Measurements from ENCODE around the gene GJC2. TPM values are rescaled to one million over a fixed set of nuclear protein-coding genes. Genes with fewer than 3 reads are reported as not detected.

Gene GJC2
- total RNA-seq, 1 donor from 2014 or later: 1.3 TPM

DNA sequence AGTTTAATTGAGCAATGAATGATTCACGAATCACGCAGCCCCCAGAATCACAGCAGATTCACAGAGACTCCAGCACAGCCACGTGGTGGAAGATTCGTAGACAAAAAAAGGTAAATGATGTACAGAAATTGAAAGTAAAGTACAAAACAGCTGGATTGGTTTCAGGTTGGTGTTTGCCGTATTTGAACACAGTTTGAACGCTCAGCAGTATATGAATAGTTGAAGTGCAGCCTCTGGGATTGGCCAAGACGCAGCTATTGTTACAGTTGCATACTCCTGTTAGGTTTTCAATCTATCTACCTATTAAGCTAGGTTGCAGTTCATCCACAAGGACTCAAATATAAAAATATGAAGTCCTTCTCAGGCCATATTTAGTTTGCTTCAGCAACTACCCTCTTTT is 37.6 kb upstream of the GJC2 start:
- no peaks in the 10 kb centered on the region for H3K36me3 Mint-ChIP-seq
- no peaks in the 10 kb centered on the region for H3K27me3 Mint-ChIP-seq
- H3K4me3 Mint-ChIP-seq: no peak overlapping the region
- no peaks in the 10 kb centered on the region for H3K9me3 Mint-ChIP-seq
- H3K27ac Mint-ChIP-seq: no peak overlapping the region
- DNase-seq (ENCODE audit: extremely low spot score, unreplicated experiment): no peak
- peaks cover 6% of the 10 kb centered on the region for H3K4me1 Mint-ChIP-seq (ENCODE audit: unreplicated experiment)
- TF ChIP-seq CTCF (conservative IDR thresholded peaks at IDR 0.05): no peak

- H3K4me3 Mint-ChIP-seq: no peak overlapping the region
- peaks cover 3% of the 10 kb centered on the region for H3K36me3 Mint-ChIP-seq
- no peak overlapping the region for H3K27ac Mint-ChIP-seq
- no peaks in the 10 kb centered on the region for H3K9me3 Mint-ChIP-seq
- H3K4me1 Mint-ChIP-seq (ENCODE audit: unreplicated experiment): peaks cover 6% of the 10 kb centered on the region
- H3K27me3 Mint-ChIP-seq: no peaks in the 10 kb centered on the region
- TF ChIP-seq CTCF (conservative IDR thresholded peaks at IDR 0.05): no peak
- no peak for DNase-seq (ENCODE audit: extremely low spot score, unreplicated experiment)
These were observed 37.1 kb upstream of the GJC2 start for GRCh38 chr1:228112617-228113016.

DNA sequence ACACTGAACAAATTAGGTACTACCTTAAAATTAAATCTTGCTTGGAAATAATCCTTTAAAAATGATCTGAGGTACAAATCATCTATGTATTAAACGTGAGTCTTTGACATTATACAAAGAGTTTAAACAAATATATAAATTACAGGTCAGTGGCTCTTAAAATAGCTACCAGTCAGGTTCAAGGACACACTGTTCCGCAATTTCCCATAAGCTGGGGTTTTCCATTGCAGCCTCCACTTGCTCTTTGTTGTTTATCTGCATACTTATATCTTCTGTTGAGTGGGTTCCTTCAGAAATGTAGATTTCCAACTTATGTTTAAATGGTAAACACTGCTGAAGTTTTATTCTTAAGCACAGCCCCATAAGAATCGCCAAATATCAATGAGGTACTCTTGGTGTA is 34.9 kb upstream of the GJC2 start:
- Mint-ChIP-seq H3K27me3 (no peaks in the 10 kb centered on the region), H3K27ac (no peak overlapping the region), H3K36me3 (peaks cover 3% of the 10 kb centered on the region), H3K4me1 (ENCODE audit: unreplicated experiment) (peaks cover 5% of the 10 kb centered on the region), H3K4me3 (no peak overlapping the region), H3K9me3 (no peaks in the 10 kb centered on the region)
- no peak for DNase-seq (ENCODE audit: extremely low spot score, unreplicated experiment)
- no peak for TF ChIP-seq CTCF (conservative IDR thresholded peaks at IDR 0.05)

GRCh38 chr1:228117335-228117734 is 32.4 kb upstream of the GJC2 start:
- Mint-ChIP-seq H3K9me3 (no peaks in the 10 kb centered on the region), H3K4me3 (no peak overlapping the region)

GRCh38 chr1:228118040-228118439 is 31.7 kb upstream of the GJC2 start:
- peaks cover 6% of the 10 kb centered on the region for H3K27me3 Mint-ChIP-seq
- no peaks in the 10 kb centered on the region for H3K4me1 Mint-ChIP-seq (ENCODE audit: unreplicated experiment)
- no peak overlapping the region for H3K4me3 Mint-ChIP-seq
- DNase-seq (ENCODE audit: extremely low spot score, unreplicated experiment): no peak
- H3K27ac Mint-ChIP-seq: no peak overlapping the region
- H3K9me3 Mint-ChIP-seq: no peaks in the 10 kb centered on the region
- TF ChIP-seq CTCF (conservative IDR thresholded peaks at IDR 0.05): no peak
- peaks cover 3% of the 10 kb centered on the region for H3K36me3 Mint-ChIP-seq

More at GRCh38 chr1:228117335-228117734, 32.4 kb upstream of the GJC2 start:
- no peaks in the 10 kb centered on the region for H3K4me1 Mint-ChIP-seq (ENCODE audit: unreplicated experiment)
- no peak for DNase-seq (ENCODE audit: extremely low spot score, unreplicated experiment)
- no peak for TF ChIP-seq CTCF (conservative IDR thresholded peaks at IDR 0.05)
- peaks cover 2% of the 10 kb centered on the region for H3K27me3 Mint-ChIP-seq
- H3K36me3 Mint-ChIP-seq: peaks cover 3% of the 10 kb centered on the region
- no peak overlapping the region for H3K27ac Mint-ChIP-seq

- Mint-ChIP-seq H3K27ac (no peak overlapping the region), H3K9me3 (no peaks in the 10 kb centered on the region), H3K4me1 (ENCODE audit: unreplicated experiment) (no peaks in the 10 kb centered on the region), H3K4me3 (no peak overlapping the region), H3K27me3 (peaks cover 10% of the 10 kb centered on the region), H3K36me3 (peaks cover 3% of the 10 kb centered on the region)
- no peak for DNase-seq (ENCODE audit: extremely low spot score, unreplicated experiment)
- TF ChIP-seq CTCF (conservative IDR thresholded peaks at IDR 0.05): no peak
These were observed 29.4 kb upstream of the GJC2 start for GRCh38 chr1:228120351-228120750.

Measured in type B pancreatic cell (in vitro differentiated cells).